H9 (cell line): ENCODE data around the gene VPS18. TPM values are rescaled to one million over a fixed set of nuclear protein-coding genes. Genes with fewer than 3 reads are reported as not detected.

Source experiments
- DNase-seq: peaks from one replicate; pipeline ENCODE4 v3.0.0-alpha.2; 2017
- H2AFZ ChIP-seq: one replicate; pipeline ENCODE4 v1.6.1; 2013; ENCODE audit warnings: mild to moderate bottlenecking, low read length, control low read depth, moderate library complexity
- H2AK5ac ChIP-seq: 2 replicates; pipeline ENCODE4 v1.6.1; 2013; ENCODE audit warnings: low read length, control low read depth, mixed read lengths; ENCODE audit not compliant: insufficient read length
- H2BK120ac ChIP-seq: one replicate; pipeline ENCODE4 v1.6.1; 2013; ENCODE audit warnings: low read depth, mild to moderate bottlenecking, low read length, control low read depth, inconsistent platforms; ENCODE audit not compliant: poor library complexity, severe bottlenecking
- H2BK12ac ChIP-seq: 2 replicates; pipeline ENCODE4 v1.6.1; 2013; ENCODE audit warnings: low read length, control low read depth, mixed read lengths, low read depth; ENCODE audit not compliant: insufficient read length
- H2BK15ac ChIP-seq: 2 replicates; pipeline ENCODE4 v1.6.1; 2013; ENCODE audit warnings: low read depth, low read length, control low read depth
- H2BK20ac ChIP-seq: one replicate; pipeline ENCODE4 v1.6.1; 2013; ENCODE audit warnings: low read depth, mild to moderate bottlenecking, low read length, control low read depth, inconsistent platforms; ENCODE audit not compliant: poor library complexity, severe bottlenecking
- H2BK5ac ChIP-seq: 2 replicates; pipeline ENCODE4 v1.6.1; 2013; ENCODE audit warnings: low read length, control low read depth, mixed read lengths; ENCODE audit not compliant: insufficient read length
- H3K14ac ChIP-seq: 2 replicates; pipeline ENCODE4 v1.6.1; 2013; ENCODE audit warnings: low read length, control low read depth; ENCODE audit not compliant: insufficient read depth
- H3K18ac ChIP-seq: 2 replicates; pipeline ENCODE4 v1.6.1; 2013; ENCODE audit warnings: low read depth, mild to moderate bottlenecking, mixed read lengths, low read length, control low read depth; ENCODE audit not compliant: insufficient read length
- H3K23ac ChIP-seq: 2 replicates; pipeline ENCODE4 v1.6.1; 2013; ENCODE audit warnings: low read length, control low read depth, mixed read lengths, low read depth; ENCODE audit not compliant: insufficient read length
- H3K23me2 ChIP-seq: 2 replicates; pipeline ENCODE4 v1.6.1; 2013; ENCODE audit warnings: low read depth, mild to moderate bottlenecking, mixed read lengths, low read length, control low read depth; ENCODE audit not compliant: insufficient read length, poor library complexity, severe bottlenecking
- H3K27ac ChIP-seq: 2 replicates; pipeline ENCODE4 v1.5.1; 2013; ENCODE audit warnings: low read length, control low read depth, mixed read lengths, low read depth; ENCODE audit not compliant: insufficient read length
- H3K27me3 ChIP-seq: 2 replicates; pipeline ENCODE4 v1.6.1; 2013; ENCODE audit warnings: low read length, control low read depth, inconsistent platforms; ENCODE audit not compliant: insufficient read depth
- H3K4ac ChIP-seq: 2 replicates; pipeline ENCODE4 v1.6.1; 2013; ENCODE audit warnings: low read depth, mild to moderate bottlenecking, control low read depth, inconsistent platforms, low read length, moderate library complexity
- H3K4me1 ChIP-seq: 2 replicates; pipeline ENCODE4 v1.6.1; 2013; ENCODE audit warnings: low read length, control low read depth, inconsistent platforms; ENCODE audit not compliant: insufficient read depth
- H3K4me2 ChIP-seq: 2 replicates; pipeline ENCODE4 v1.6.1; 2013; ENCODE audit warnings: low read length, control low read depth, mixed read lengths; ENCODE audit not compliant: insufficient read length, insufficient read depth
- H3K56ac ChIP-seq: 2 replicates; pipeline ENCODE4 v1.6.1; 2013; ENCODE audit warnings: low read depth, mild to moderate bottlenecking, mixed read lengths, low read length, control low read depth; ENCODE audit not compliant: insufficient read length
- H3K79me1 ChIP-seq: 2 replicates; pipeline ENCODE4 v1.6.1; 2013; ENCODE audit warnings: low read depth, mild to moderate bottlenecking, moderate library complexity, low read length, control low read depth, inconsistent platforms; ENCODE audit not compliant: insufficient read depth, poor library complexity, severe bottlenecking
- H3K79me2 ChIP-seq: 2 replicates; pipeline ENCODE4 v1.6.1; 2013; ENCODE audit warnings: low read length, control low read depth, inconsistent platforms; ENCODE audit not compliant: insufficient read depth
- H3K9ac ChIP-seq: 2 replicates; pipeline ENCODE4 v1.6.1; 2013; ENCODE audit warnings: low read length, control low read depth, mixed read lengths; ENCODE audit not compliant: insufficient read length; ENCODE audit errors: extremely low read depth
- H3K9me3 ChIP-seq: one replicate; pipeline ENCODE4 v1.6.1; 2013; ENCODE audit warnings: low read depth, low read length, inconsistent platforms; ENCODE audit not compliant: control insufficient read depth
- H3T11ph ChIP-seq: one replicate; pipeline ENCODE4 v1.6.1; 2013; ENCODE audit warnings: mild to moderate bottlenecking, low read length, control low read depth, inconsistent platforms
- H4K20me1 ChIP-seq: one replicate; pipeline ENCODE4 v1.6.1; 2013; ENCODE audit not compliant: control insufficient read depth, insufficient read length, insufficient read depth
- H4K5ac ChIP-seq: 2 replicates; pipeline ENCODE4 v1.6.1; 2013; ENCODE audit warnings: low read depth, mild to moderate bottlenecking, mixed read lengths, low read length, control low read depth; ENCODE audit not compliant: insufficient read length
- H4K8ac ChIP-seq: replicated peaks from 2 replicates; pipeline ENCODE4 v1.6.1; 2013; ENCODE audit warnings: low read length, control low read depth, mixed read lengths, low read depth; ENCODE audit not compliant: insufficient read length
- H4K91ac ChIP-seq: 2 replicates; pipeline ENCODE4 v1.6.1; 2013; ENCODE audit warnings: low read depth, mild to moderate bottlenecking, moderate library complexity, mixed read lengths, low read length, control low read depth; ENCODE audit not compliant: insufficient read length
- H3K27ac Mint-ChIP-seq, 3 experiments: 2 replicates in 2 of 3; 3 replicates in 1 of 3; pipeline ENCODE4 v1.8.0; 2020 to 2021; ENCODE audit warnings: mixed read lengths in 3 of 3, mild to moderate bottlenecking in 1 of 3, moderate library complexity in 1 of 3
- H3K27me3 Mint-ChIP-seq: 2 replicates; pipeline ENCODE4 v1.8.0; 2021; ENCODE audit warnings: low read depth, mild to moderate bottlenecking, moderate library complexity, mixed read lengths
- H3K36me3 Mint-ChIP-seq, 3 experiments: 2 replicates in 2 of 3; 3 replicates in 1 of 3; pipeline ENCODE4 v1.8.0; 2020 to 2021; ENCODE audit warnings: low read depth in 3 of 3, mixed read lengths in 3 of 3; ENCODE audit not compliant: insufficient read depth in 1 of 3
- H3K4me1 Mint-ChIP-seq, 2 experiments: 2 replicates each; pipeline ENCODE4 v1.8.0; 2020; ENCODE audit warnings: mixed read lengths in 2 of 2
- H3K4me3 Mint-ChIP-seq, 2 experiments: 2 replicates in 1 of 2; 3 replicates in 1 of 2; pipeline ENCODE4 v1.8.0; 2020 to 2021; ENCODE audit warnings: mild to moderate bottlenecking in 2 of 2, mixed read lengths in 2 of 2, moderate library complexity in 1 of 2
- H3K9me3 Mint-ChIP-seq, 2 experiments: 2 replicates in 1 of 2; 3 replicates in 1 of 2; pipeline ENCODE4 v1.8.0; 2020; ENCODE audit warnings: mild to moderate bottlenecking in 2 of 2, mixed read lengths in 2 of 2, moderate library complexity in 1 of 2
- CTCF ChIP-seq: fragments of 200-600 bp; sonication (generic); conservative IDR thresholded peaks from 3 replicates; pipeline ENCODE4 v1.8.0; 2021; ENCODE audit warnings: antibody characterized with exemption, mild to moderate bottlenecking
- WGBS: extraction: QIAGEN DNeasy Blood & Tissue Kit; methylation state at CpG from one replicate; pipeline ENCODE4 v1.1.7; 2013; ENCODE audit warnings: missing lambda C conversion rate, low lambda C conversion rate, mixed read lengths; ENCODE audit not compliant: insufficient read length; ENCODE audit errors: extremely low coverage; 5-methylcytosine and 5-hydroxymethylcytosine counted together
- total RNA-seq: library from RNA; stranded (reverse); gene quantifications from 2 replicates; pipeline ENCODE4 v1.2.1, GENCODE V29; 2021

Gene VPS18
- total RNA-seq, 1 experiment from 2014 or later: 45.0 TPM

GRCh38 chr15:40891138-40891537 is 3.1 kb upstream of the VPS18 start:
- Histone ChIP-seq H4K5ac (no peak overlapping the region), H3K27me3 (no peaks in the 10 kb centered on the region), H2BK12ac (no peak overlapping the region), H4K20me1 (no peaks in the 10 kb centered on the region), H3T11ph (no peak overlapping the region), H3K18ac (no peak overlapping the region), H3K23me2 (peaks cover 11% of the 10 kb centered on the region), H3K9ac (no peak overlapping the region), H2BK5ac (no peak overlapping the region), H2BK120ac (no peak overlapping the region), H4K91ac (no peak overlapping the region), H3K9me3 (no peaks in the 10 kb centered on the region), H2AFZ (no peak overlapping the region), H3K27ac (no peak overlapping the region), H2AK5ac (no peak overlapping the region), H3K4ac (no peak overlapping the region), H3K4me2 (no peak overlapping the region), H3K79me2 (peaks cover 7% of the 10 kb centered on the region), H3K14ac (no peak overlapping the region), H2BK20ac (no peak overlapping the region), H4K8ac (no peak overlapping the region), H3K4me1 (no peaks in the 10 kb centered on the region; the same call in 1 of the 2 replicates), H3K56ac (no peak overlapping the region), H3K23ac (no peak overlapping the region), H3K79me1 (peaks cover 2% of the 10 kb centered on the region), H2BK15ac (no peak overlapping the region)
- Mint-ChIP-seq H3K27me3 (peaks cover 23% of the 10 kb centered on the region), H3K4me3 (no peak overlapping the region; a peak in 1 of 5 replicates), H3K27ac (peak overlapping the region in 1 of 3 experiments; percentile 8; a peak in 1 of 7 replicates), H3K36me3 (peaks cover 3 to 8% (median 4%) of the 10 kb centered on the region in 3 experiments; a peak in 5 of 7 replicates), H3K4me1 (peaks cover 10 to 17% of the 10 kb centered on the region in 2 experiments), H3K9me3 (no peaks in the 10 kb centered on the region; a peak in 1 of 5 replicates)
- WGBS: no CpG with 5 or more reads among the region's 5 CpGs
- DNase-seq: no peak
- TF ChIP-seq CTCF: no peak
